ENCODE results near the gene CDHR3.

CDHR3 gene

GRCh38 chr7:106064771-106065574 is 101.9 kb downstream of the CDHR3 start:
- DNase-seq (ENCODE audit: extremely low read depth, low read depth) = peak; percentile 87
- no peak for TF ChIP-seq CTCF (IDR thresholded peaks at IDR 0.05; ENCODE audit: low read depth, low read length, missing control alignments)
- H3K4me3 ChIP-seq (replicated peaks; ENCODE audit: low read depth, low read length) = peak overlapping the region; percentile 19

- peak overlapping the region; percentile 19 for H3K4me3 ChIP-seq (replicated peaks; ENCODE audit: low read depth, low read length)
- DNase-seq (ENCODE audit: extremely low read depth, low read depth) = no peak
- no peak for TF ChIP-seq CTCF (IDR thresholded peaks at IDR 0.05; ENCODE audit: low read depth, low read length, missing control alignments)
These were observed 102.8 kb downstream of the CDHR3 start for GRCh38 chr7:106065575-106066500.

- no peak overlapping the region for H3K4me3 ChIP-seq (replicated peaks; ENCODE audit: low read depth, low read length)
- no peak for TF ChIP-seq CTCF (IDR thresholded peaks at IDR 0.05; ENCODE audit: low read depth, low read length, missing control alignments)
- no peak for DNase-seq (ENCODE audit: extremely low read depth, low read depth)
These were observed 104.6 kb downstream of the CDHR3 start for GRCh38 chr7:106067678-106068077.

GRCh38 chr7:106068538-106068961 is 105.5 kb downstream of the CDHR3 start:
- no peak overlapping the region for H3K4me3 ChIP-seq (replicated peaks; ENCODE audit: low read depth, low read length)
- no peak for DNase-seq (ENCODE audit: extremely low read depth, low read depth)
- TF ChIP-seq CTCF (IDR thresholded peaks at IDR 0.05; ENCODE audit: low read depth, low read length, missing control alignments) = no peak

- H3K4me3 ChIP-seq (replicated peaks; ENCODE audit: low read depth, low read length) = no peak overlapping the region
- TF ChIP-seq CTCF (IDR thresholded peaks at IDR 0.05; ENCODE audit: low read depth, low read length, missing control alignments) = no peak
- no peak for DNase-seq (ENCODE audit: extremely low read depth, low read depth)
These were observed 105.9 kb downstream of the CDHR3 start for GRCh38 chr7:106068986-106069385.

GRCh38 chr7:106069471-106070200 is 106.6 kb downstream of the CDHR3 start:
- DNase-seq (ENCODE audit: extremely low read depth, low read depth) = no peak
- TF ChIP-seq CTCF (IDR thresholded peaks at IDR 0.05; ENCODE audit: low read depth, low read length, missing control alignments) = no peak
- H3K4me3 ChIP-seq (replicated peaks; ENCODE audit: low read depth, low read length) = no peak overlapping the region
